Nephron progenitor cell (in vitro differentiated cells): ENCODE results near the gene NEO1.

Source experiments
- DNase-seq: peaks from one replicate; pipeline ENCODE4 v3.0.0; 2021
- H3K27ac Mint-ChIP-seq: 2 replicates; pipeline ENCODE4 v1.8.0; 2021; ENCODE audit warnings: mild to moderate bottlenecking, moderate library complexity, mixed read lengths
- H3K27me3 Mint-ChIP-seq: 2 replicates; pipeline ENCODE4 v1.8.0; 2021; ENCODE audit warnings: mild to moderate bottlenecking, low read depth, mixed read lengths; ENCODE audit not compliant: poor library complexity
- H3K36me3 Mint-ChIP-seq: 2 replicates; pipeline ENCODE4 v1.8.0; 2021; ENCODE audit warnings: low read depth, mixed read lengths
- H3K4me1 Mint-ChIP-seq: 2 replicates; pipeline ENCODE4 v1.8.0; 2021; ENCODE audit warnings: mixed read lengths
- H3K4me3 Mint-ChIP-seq: 2 replicates; pipeline ENCODE4 v1.8.0; 2021; ENCODE audit warnings: mild to moderate bottlenecking, moderate library complexity, mixed read lengths
- H3K9me3 Mint-ChIP-seq: 2 replicates; pipeline ENCODE4 v1.8.0; 2021; ENCODE audit warnings: mild to moderate bottlenecking, moderate library complexity, mixed read lengths
- TF ChIP-seq, protein P1 (sequence below): fragments of 200-600 bp; sonication (generic); IDR thresholded peaks from 2 replicates; pipeline ENCODE4 v1.5.0; 2021; ENCODE audit warnings: antibody characterized with exemption

Gene NEO1

DNA sequence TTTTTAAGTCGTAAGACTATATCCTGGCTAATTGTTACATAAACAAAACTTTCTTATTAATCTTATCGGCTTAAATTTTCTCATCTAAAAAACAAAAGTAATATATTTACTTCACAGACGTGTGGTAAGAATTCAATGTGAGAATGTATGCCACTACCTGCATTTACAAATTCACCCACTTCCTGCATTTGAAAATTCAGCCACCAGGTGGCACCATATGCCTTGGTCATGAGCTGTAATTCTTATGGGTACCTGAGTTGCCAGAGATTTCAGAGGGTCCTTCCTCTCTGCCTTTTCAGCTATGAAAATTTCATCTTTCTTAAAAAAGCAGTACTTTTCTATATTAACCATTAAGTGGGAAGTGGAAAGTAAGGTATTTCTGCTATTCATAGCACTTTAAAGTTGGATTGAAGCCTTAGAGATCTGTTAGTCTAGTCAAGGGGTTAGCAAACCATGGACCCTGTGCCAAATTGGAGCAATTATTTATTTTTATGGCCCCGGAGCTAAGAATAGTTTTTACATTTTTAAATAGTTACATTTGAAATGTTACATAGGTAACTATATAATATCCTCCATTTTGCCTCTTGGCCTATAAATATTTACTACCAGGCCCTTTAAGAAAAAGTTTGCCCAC, 188.7 kb downstream of the NEO1 start:
- no peaks in the 10 kb centered on the region for H3K4me1 Mint-ChIP-seq

DNA sequence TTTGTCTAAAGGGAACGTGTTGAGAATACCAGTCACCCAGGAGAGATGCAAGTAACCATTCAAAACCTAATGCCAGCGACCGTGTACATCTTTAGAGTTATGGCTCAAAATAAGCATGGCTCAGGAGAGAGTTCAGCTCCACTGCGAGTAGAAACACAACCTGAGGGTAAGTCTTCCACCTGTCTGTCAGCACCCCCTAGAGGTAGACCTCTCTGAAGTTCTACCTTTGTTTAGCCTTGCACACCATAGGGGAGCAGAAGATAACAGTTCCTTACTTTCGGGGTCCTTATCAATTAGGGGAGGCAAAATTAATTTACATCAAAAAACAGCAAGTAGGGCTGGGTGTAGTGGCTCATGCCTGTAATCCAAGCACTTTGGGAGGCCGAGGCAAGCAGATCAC, 192.1 kb downstream of the NEO1 start:
- TF ChIP-seq, protein P1, sequence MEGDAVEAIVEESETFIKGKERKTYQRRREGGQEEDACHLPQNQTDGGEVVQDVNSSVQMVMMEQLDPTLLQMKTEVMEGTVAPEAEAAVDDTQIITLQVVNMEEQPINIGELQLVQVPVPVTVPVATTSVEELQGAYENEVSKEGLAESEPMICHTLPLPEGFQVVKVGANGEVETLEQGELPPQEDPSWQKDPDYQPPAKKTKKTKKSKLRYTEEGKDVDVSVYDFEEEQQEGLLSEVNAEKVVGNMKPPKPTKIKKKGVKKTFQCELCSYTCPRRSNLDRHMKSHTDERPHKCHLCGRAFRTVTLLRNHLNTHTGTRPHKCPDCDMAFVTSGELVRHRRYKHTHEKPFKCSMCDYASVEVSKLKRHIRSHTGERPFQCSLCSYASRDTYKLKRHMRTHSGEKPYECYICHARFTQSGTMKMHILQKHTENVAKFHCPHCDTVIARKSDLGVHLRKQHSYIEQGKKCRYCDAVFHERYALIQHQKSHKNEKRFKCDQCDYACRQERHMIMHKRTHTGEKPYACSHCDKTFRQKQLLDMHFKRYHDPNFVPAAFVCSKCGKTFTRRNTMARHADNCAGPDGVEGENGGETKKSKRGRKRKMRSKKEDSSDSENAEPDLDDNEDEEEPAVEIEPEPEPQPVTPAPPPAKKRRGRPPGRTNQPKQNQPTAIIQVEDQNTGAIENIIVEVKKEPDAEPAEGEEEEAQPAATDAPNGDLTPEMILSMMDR = no peak
- Mint-ChIP-seq H3K36me3 (peaks cover 34% of the 10 kb centered on the region), H3K27me3 (no peaks in the 10 kb centered on the region), H3K4me3 (no peak overlapping the region), H3K9me3 (no peaks in the 10 kb centered on the region), H3K27ac (no peak overlapping the region), H3K4me1 (no peaks in the 10 kb centered on the region)
- DNase-seq = no peak

More for the DNA sequence above, 188.7 kb downstream of the NEO1 start:
- Mint-ChIP-seq H3K27ac (no peak overlapping the region), H3K9me3 (no peaks in the 10 kb centered on the region), H3K36me3 (peaks cover 17% of the 10 kb centered on the region), H3K4me3 (no peak overlapping the region), H3K27me3 (no peaks in the 10 kb centered on the region)
- TF ChIP-seq, protein P1 = peak; percentile 95
- peak; percentile 79 for DNase-seq

DNA sequence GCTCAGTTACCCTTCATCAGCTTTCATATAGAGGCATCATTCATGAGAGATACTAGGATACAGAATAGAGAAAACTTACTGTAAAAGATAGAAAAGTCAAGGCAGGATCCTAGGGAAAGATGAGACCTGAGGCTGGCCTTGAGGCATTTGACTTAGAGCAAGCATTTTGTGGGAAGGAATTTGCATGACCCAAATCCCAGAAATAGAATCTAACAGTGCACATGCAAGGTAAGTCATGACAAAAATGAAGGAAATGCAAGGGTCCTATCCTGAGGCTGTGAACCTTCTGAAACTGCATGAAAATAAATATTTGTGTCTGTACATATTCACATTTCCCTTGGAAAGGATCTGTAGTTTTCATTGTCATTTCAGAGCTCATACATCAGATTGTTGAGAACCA, 194.2 kb downstream of the NEO1 start:
- Mint-ChIP-seq H3K4me3 (no peak overlapping the region), H3K4me1 (no peaks in the 10 kb centered on the region), H3K36me3 (peaks cover 43% of the 10 kb centered on the region), H3K9me3 (no peaks in the 10 kb centered on the region), H3K27ac (no peak overlapping the region), H3K27me3 (no peaks in the 10 kb centered on the region)
- DNase-seq = no peak
- TF ChIP-seq, protein P1 = no peak

DNA sequence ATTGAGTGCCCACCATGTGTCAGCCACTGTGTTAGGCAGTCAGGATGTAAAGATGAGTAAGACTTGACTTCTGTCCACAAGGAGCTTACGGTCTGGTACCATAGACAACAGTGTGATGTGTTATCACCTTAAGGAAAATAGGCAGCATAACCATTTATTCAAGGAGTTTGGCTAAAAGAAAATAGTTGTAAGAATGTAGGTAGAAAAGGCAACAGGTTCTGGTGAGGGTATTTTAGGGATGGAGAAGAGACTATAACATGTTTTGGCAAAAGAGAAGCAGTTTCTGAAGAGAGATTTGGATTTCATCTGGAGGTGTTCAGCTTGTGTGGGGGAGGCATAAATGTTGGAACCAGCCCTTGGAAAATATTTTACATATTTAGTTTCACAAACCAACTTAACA, 194.6 kb downstream of the NEO1 start:
- Mint-ChIP-seq H3K4me1 (no peaks in the 10 kb centered on the region), H3K4me3 (no peak overlapping the region), H3K27ac (no peak overlapping the region), H3K9me3 (no peaks in the 10 kb centered on the region), H3K36me3 (peaks cover 43% of the 10 kb centered on the region), H3K27me3 (no peaks in the 10 kb centered on the region)
- no peak for DNase-seq
- TF ChIP-seq, protein P1 = no peak

DNA sequence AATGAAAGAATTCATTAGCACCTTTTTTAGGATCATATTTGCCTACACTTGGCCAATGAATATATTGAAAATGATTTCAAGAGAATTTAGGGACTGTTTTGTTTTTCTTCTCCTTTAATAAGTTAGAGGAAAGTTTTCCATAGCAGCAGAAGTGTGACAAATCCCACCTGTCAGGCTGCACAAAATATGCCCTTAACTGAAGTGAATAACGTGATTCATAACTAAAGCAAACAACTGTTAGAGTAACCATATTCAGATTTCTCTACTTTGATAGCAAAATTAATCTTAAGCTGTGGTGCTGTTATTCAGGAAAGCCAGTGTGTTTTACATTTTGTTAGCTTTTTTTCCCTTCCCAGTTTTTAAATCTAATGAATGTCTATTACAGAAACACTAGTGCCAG, 195.1 kb downstream of the NEO1 start:
- TF ChIP-seq, protein P1 = no peak
- H3K27me3 Mint-ChIP-seq = no peaks in the 10 kb centered on the region
- no peak for DNase-seq
- peaks cover 43% of the 10 kb centered on the region for H3K36me3 Mint-ChIP-seq
- no peaks in the 10 kb centered on the region for H3K4me1 Mint-ChIP-seq
- H3K27ac Mint-ChIP-seq = no peak overlapping the region
- H3K4me3 Mint-ChIP-seq = no peak overlapping the region
- H3K9me3 Mint-ChIP-seq = no peaks in the 10 kb centered on the region

DNA sequence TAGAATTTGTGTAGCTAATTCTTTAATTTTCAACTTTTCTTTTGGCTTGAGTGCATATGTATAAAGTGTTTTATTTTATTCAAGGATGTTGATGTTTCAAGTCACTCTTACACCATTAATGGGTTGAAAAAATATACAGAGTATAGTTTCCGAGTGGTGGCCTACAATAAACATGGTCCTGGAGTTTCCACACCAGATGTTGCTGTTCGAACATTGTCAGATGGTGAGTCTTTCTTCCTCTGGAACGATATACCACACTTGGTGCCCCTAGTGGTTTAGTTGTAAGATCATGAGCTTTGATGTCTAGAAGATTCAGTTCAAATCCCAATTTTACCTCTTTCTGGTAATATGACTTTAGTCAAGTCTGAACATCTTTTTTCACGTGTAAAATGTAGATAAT, 197.2 kb downstream of the NEO1 start:
- H3K4me1 Mint-ChIP-seq = no peaks in the 10 kb centered on the region
- no peak overlapping the region for H3K27ac Mint-ChIP-seq
- no peak overlapping the region for H3K4me3 Mint-ChIP-seq
- H3K9me3 Mint-ChIP-seq = no peaks in the 10 kb centered on the region
- TF ChIP-seq, protein P1 = no peak
- no peak for DNase-seq
- H3K27me3 Mint-ChIP-seq = no peaks in the 10 kb centered on the region
- H3K36me3 Mint-ChIP-seq = peaks cover 44% of the 10 kb centered on the region
